Activated naive CD8-positive, alpha-beta T cell treated with anti-CD3 and anti-CD28 coated beads, Interleukin-2, amount 50 U/mL, for 16 hours (primary cell): ENCODE results near the gene BAHD1.

Experiments used
- DNase-seq: peaks from one replicate; pipeline ENCODE4 v3.0.0-alpha.2; 2020; ENCODE audit warnings: low read depth, low spot score

The BAHD1 gene

GRCh38 chr15:40495516-40495915, 54.8 kb downstream of the BAHD1 start:
- DNase-seq: no peak

GRCh38 chr15:40498418-40498817, 57.7 kb downstream of the BAHD1 start:
- no peak for DNase-seq

DNA sequence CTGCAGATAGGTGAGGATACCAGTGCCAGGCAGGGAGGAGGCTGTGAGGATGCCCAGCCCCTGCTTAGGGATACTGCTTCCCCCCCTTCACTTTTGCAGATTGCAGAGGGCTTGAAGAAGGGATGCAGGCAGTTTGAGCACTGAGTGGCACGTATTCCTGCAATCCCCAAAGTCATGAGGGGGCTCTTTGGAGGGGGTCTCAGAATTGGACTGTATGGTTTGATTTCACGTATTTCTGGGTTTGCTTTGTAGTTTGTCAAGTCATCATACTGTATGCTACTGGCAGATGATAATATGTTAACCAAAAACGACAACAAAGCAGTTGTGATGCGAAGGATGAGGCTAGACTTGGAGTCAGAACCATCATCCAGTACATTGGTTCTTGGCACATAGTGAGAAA, 58.1 kb downstream of the BAHD1 start:
- DNase-seq: no peak

DNA sequence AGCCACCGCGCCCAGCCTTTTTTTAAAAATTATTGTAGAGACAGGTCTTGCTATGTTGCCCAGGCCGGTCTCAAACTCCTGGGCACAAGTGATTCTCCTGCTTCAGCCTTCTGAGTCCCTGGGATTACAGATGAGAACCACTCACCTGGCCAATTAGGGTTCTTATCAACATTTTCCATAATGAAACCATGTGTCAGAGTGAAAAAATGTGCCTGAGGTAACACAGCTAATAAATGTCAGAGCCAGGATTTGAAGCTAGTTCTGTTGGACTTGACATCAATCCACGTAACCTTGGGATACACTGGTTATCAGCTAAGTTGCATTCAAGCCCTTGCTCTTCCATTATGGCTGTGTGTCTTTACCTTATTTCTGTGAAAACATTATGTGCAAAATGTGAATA, 59.2 kb downstream of the BAHD1 start:
- no peak for DNase-seq

GRCh38 chr15:40500568-40501330, 60.0 kb downstream of the BAHD1 start:
- DNase-seq: no peak

DNA sequence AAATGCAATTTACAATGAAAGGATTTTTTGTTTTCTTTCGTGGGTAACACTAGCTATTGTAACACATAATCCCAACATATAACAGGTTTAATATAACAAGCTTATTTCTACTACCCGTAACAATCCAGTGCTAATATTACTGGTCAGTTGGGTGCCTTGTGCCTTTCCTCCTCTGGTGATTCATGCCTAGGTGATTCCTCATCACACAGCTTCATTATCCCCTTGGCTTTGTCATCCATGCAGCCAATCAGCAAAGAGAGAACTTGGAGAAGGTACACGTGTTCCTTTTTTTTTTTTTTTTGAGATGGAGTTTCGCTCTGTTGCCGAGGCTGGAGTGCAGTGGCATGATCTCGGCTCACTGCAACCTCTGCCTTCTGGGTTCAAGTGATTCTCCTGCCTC, 60.7 kb downstream of the BAHD1 start:
- no peak for DNase-seq

DNA sequence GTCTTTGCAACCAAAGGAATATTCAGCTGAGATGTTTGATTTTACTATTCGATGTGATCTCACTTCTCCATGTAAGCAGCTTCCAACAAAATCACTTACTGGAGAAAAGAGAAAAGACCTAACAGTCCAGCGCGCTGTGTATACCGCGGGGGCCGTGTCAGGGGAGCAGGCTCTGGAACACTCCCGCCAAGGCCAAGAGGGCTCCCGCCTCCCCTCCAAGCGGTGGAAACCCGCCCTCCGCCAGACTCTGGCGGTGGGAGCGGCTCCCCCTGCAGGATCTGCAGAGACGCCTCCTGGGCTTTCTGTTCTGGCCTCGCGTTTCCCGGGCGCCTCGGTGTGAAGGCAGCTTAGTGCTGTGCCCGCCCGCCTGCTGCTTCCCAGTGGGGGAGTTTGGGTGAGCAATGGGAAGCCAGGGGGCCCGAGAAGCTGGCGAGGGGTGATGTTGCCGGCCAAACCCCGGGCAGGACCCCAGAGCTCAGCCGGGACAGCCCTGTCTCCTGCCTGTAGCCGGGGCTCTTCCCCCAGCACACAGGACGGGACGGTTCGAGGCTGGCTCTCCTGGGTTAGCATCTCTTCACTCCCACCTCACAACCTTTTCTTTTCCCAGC, 66.3 kb downstream of the BAHD1 start:
- DNase-seq: peak; percentile 18

DNA sequence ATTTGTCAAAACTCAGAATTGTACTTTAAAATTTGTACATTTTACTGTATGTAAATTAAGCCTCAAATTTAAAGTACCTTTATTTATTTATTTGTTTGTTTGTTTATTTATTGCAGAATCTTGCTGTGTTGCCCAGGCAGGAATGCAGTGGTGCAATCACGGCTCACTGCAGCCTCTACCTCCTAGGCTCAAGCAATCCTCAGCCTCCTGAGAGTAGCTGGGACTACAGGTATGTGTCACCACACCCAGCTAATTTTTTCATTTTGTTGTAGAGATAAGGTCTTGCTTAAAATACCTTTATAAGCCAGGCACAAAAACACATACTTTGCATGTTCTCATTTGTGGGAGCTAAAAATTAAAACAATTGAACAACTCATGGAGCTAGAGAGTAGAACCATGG, 67.5 kb downstream of the BAHD1 start:
- no peak for DNase-seq

GRCh38 chr15:40510201-40510600, 69.4 kb downstream of the BAHD1 start:
- no peak for DNase-seq

GRCh38 chr15:40511093-40511471, 70.3 kb downstream of the BAHD1 start:
- DNase-seq: no peak

DNA sequence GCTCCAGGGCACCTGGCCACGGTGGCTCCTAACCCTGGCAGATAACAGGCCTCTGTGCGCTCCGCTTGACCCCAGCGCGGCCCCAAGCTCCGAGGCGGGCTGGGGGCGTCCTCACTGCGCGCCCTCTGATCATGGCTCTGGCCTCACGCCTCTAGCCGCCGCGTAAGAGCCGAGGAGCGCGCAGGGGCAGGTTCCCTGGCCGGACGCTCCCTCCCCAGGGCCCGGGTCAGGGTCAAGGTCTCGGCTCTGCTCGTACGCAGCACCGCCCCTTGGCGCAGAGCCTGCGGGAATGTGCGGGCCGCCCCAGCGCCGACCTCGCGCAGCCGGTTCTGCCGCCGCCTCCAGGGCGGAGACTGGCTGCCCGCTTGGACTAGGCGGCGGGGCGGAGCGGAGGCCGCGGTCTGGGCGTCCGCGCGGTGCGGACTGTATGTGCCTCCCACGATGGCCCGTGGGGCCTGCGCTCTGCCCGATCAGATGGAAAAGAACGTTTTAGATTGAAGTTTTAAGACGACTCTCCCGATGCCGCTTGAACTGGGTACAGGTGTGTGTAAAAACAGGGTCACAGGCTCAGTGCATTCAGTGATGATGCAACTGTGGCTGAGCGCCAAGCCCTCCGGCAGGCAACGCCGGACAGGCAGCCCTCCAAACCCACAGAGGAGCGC, 70.8 kb downstream of the BAHD1 start:
- DNase-seq: no peak

- DNase-seq: no peak
Observed at GRCh38 chr15:40512440-40512839, 71.7 kb downstream of the BAHD1 start.

DNA sequence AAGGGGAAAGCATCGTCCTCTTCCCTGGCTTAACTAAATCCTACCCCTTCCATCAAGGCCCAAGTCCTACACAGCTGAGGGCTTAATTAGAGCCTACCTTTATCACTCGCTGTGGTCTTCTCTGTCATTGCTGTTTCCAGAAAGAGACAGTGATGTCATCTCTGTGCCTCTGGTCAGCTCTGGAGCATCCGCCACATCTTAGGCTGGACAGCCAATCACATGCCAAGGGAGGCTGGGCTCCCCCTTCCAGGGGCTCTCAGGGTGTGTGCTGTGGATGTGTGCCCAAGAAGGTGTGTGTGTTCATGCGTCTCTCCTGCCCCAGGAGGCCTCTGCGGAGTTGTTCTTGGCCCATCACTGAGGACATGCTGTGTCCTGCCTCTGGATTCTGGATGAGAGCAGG, 72.9 kb downstream of the BAHD1 start:
- no peak for DNase-seq

- DNase-seq: no peak
Observed at GRCh38 chr15:40516322-40516721, 75.6 kb downstream of the BAHD1 start.
